C4-2B (cell line): ENCODE measurements around the gene PPP1R7.
A peak's percentile ranks its signal among the peaks of the same experiment; 100 is the strongest.

ENCODE experiments used
- H3K27ac ChIP-seq: fragments of 450-650 bp; 2 replicates; pipeline ENCODE4 v1.5.1; 2017
- ZFX ChIP-seq: fragments of 450-650 bp; IDR thresholded peaks from 2 replicates; pipeline ENCODE4 v1.6.1; 2017
- TF ChIP-seq, protein P1 (sequence below): fragments of 450-650 bp; conservative IDR thresholded peaks from 2 replicates; pipeline ENCODE4 v1.5.1; 2017; ENCODE audit warnings: mild to moderate bottlenecking

The PPP1R7 gene

GRCh38 chr2:241157841-241158545 lies 7.7 kb downstream of the PPP1R7 start:
- no peak for TF ChIP-seq ZFX
- TF ChIP-seq, protein P1, sequence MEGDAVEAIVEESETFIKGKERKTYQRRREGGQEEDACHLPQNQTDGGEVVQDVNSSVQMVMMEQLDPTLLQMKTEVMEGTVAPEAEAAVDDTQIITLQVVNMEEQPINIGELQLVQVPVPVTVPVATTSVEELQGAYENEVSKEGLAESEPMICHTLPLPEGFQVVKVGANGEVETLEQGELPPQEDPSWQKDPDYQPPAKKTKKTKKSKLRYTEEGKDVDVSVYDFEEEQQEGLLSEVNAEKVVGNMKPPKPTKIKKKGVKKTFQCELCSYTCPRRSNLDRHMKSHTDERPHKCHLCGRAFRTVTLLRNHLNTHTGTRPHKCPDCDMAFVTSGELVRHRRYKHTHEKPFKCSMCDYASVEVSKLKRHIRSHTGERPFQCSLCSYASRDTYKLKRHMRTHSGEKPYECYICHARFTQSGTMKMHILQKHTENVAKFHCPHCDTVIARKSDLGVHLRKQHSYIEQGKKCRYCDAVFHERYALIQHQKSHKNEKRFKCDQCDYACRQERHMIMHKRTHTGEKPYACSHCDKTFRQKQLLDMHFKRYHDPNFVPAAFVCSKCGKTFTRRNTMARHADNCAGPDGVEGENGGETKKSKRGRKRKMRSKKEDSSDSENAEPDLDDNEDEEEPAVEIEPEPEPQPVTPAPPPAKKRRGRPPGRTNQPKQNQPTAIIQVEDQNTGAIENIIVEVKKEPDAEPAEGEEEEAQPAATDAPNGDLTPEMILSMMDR, result no peak
- H3K27ac ChIP-seq, result peak overlapping the region; percentile 44

DNA sequence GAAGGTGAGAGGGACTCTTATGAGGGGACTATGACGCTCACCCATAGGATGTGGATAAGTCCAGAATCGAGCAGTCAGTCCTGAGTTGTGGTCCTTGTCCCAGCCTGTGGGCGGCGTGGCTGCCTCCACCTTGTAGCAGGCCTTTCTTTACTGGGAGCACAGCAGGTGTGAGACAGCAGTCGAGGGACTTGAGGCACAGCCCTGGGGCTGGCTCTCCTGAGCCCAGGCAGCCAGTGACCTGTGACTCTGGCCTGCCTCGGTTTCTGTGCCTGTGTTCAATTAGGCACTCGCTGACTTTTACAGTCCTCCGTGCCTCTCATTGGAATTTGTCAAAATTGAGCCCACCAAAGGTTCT lies 8.3 kb downstream of the PPP1R7 start:
- TF ChIP-seq, protein P1, result no peak
- TF ChIP-seq ZFX, result no peak
- no peak overlapping the region for H3K27ac ChIP-seq

- TF ChIP-seq, protein P1, result no peak
- TF ChIP-seq ZFX, result no peak
- H3K27ac ChIP-seq, result no peak overlapping the region
These were observed 8.8 kb downstream of the PPP1R7 start for GRCh38 chr2:241159116-241159515.

DNA sequence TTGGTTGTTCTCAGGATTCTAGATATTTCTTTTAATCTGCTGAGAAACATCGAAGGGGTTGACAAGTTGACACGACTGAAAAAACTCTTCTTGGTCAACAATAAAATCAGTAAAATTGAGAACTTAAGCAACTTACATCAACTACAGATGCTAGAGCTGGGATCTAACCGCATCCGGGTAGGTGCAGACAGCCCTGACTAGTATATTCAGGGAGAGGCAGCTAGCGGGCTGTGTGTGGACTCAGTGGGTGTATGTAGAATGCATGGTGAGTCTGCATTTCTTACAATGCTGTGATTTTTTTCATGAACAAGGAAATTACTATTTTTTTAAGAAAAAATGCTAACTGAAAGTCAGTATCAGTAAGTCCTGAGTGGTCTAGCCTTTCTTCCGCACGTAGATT lies 10.1 kb downstream of the PPP1R7 start:
- H3K27ac ChIP-seq, result no peak overlapping the region
- TF ChIP-seq ZFX, result no peak
- TF ChIP-seq, protein P1, result no peak

- no peak overlapping the region for H3K27ac ChIP-seq
- TF ChIP-seq ZFX, result no peak
- TF ChIP-seq, protein P1, result no peak
These were observed 11.5 kb downstream of the PPP1R7 start for GRCh38 chr2:241161646-241162281.

- TF ChIP-seq ZFX, result no peak
- TF ChIP-seq, protein P1, result no peak
- H3K27ac ChIP-seq, result no peak overlapping the region
These were observed 13.4 kb downstream of the PPP1R7 start for GRCh38 chr2:241163601-241164118.

GRCh38 chr2:241168366-241168765 lies 18.1 kb downstream of the PPP1R7 start:
- TF ChIP-seq, protein P1, result no peak
- no peak for TF ChIP-seq ZFX
- no peak overlapping the region for H3K27ac ChIP-seq
